Thymus (tissue), 11 donors: ENCODE measurements around the gene MAD1L1. TPM values are rescaled to one million over a fixed set of nuclear protein-coding genes. Genes with fewer than 3 reads are reported as not detected.
A peak's percentile ranks its signal among the peaks of the same experiment; 100 is the strongest.

Source experiments
- DNase-seq, 9 donors: peaks; one replicate each; pipeline ENCODE4 v3.0.0-alpha.2; 2013; ENCODE audit warnings: low spot score in 9 of 9, low read depth in 6 of 9, missing footprints in 1 of 9
- H3K27ac ChIP-seq, 2 donors: one replicate each; pipeline ENCODE4 v1.5.1; 2013; ENCODE audit warnings: control low read depth in 1 of 2, low read depth in 1 of 2, low read length in 1 of 2, mild to moderate bottlenecking in 1 of 2, moderate library complexity in 1 of 2
- H3K27me3 ChIP-seq, 2 donors: one replicate each; pipeline ENCODE4 v1.5.1; 2013; ENCODE audit warnings: low read length in 1 of 2; ENCODE audit not compliant: control insufficient read depth in 2 of 2, insufficient read depth in 1 of 2
- H3K36me3 ChIP-seq, 2 donors: one replicate each; pipeline ENCODE4 v1.5.1; 2013; ENCODE audit warnings: low read length in 1 of 2, mild to moderate bottlenecking in 1 of 2, moderate library complexity in 1 of 2; ENCODE audit not compliant: control insufficient read depth in 2 of 2, insufficient read depth in 2 of 2
- H3K4me1 ChIP-seq, 2 donors: one replicate each; pipeline ENCODE4 v1.5.1; 2013; ENCODE audit warnings: low read length in 2 of 2; ENCODE audit not compliant: control insufficient read depth in 2 of 2, insufficient read depth in 2 of 2
- H3K4me3 ChIP-seq, 2 donors: one replicate each; pipeline ENCODE4 v1.5.1; 2013; ENCODE audit warnings: low read length in 2 of 2, control low read depth in 1 of 2, mild to moderate bottlenecking in 1 of 2
- H3K9me3 ChIP-seq, 2 donors: one replicate each; pipeline ENCODE4 v1.5.1; 2013; ENCODE audit warnings: low read length in 1 of 2, mild to moderate bottlenecking in 1 of 2; ENCODE audit not compliant: control insufficient read depth in 2 of 2, insufficient read depth in 1 of 2
- WGBS: extraction: QIAGEN DNeasy Blood & Tissue Kit; methylation state at CpG from one replicate; pipeline ENCODE4 v1.1.7; 2013; 5-methylcytosine and 5-hydroxymethylcytosine counted together
- polyA plus RNA-seq: library from polyadenylated mRNA; stranded (reverse); fragments of 200-250 nt; gene quantifications from one replicate; pipeline ENCODE4 v1.2.3, GENCODE V29; 2013
- total RNA-seq: library from RNA; stranded (reverse); fragments of 120-200 nt; gene quantifications from one replicate; pipeline ENCODE4 v1.2.4, GENCODE V29; 2013
- donor health status: healthy.

The MAD1L1 gene
- total and polyA plus RNA-seq, 2 donors, result 93.3 to 103 TPM

- no peak overlapping the region for H3K27ac ChIP-seq
- H3K36me3 ChIP-seq, result peaks cover 41 to 47% of the 10 kb centered on the region in 2 donors
- H3K9me3 ChIP-seq, result peaks cover 0 to 14% of the 10 kb centered on the region in 2 donors
- 97% methylated on average over 7 of the region's 7 CpGs for WGBS
- DNase-seq, result no peak
- H3K4me1 ChIP-seq, result peaks cover 0 to 10% of the 10 kb centered on the region in 2 donors
- no peak overlapping the region for H3K4me3 ChIP-seq
- no peaks in the 10 kb centered on the region for H3K27me3 ChIP-seq
These were observed 89.3 kb downstream of the MAD1L1 start for GRCh38 chr7:2143450-2143849.

GRCh38 chr7:2142386-2142785 lies 90.4 kb downstream of the MAD1L1 start:
- H3K27ac ChIP-seq, result no peak overlapping the region
- WGBS, result 98% methylated on average over 20 of the region's 20 CpGs
- peaks cover 0 to 14% of the 10 kb centered on the region in 2 donors for H3K9me3 ChIP-seq
- DNase-seq, result no peak
- no peak overlapping the region for H3K4me3 ChIP-seq
- H3K4me1 ChIP-seq, result peaks cover 6 to 21% of the 10 kb centered on the region in 2 donors
- no peaks in the 10 kb centered on the region for H3K27me3 ChIP-seq
- peaks cover 38 to 44% of the 10 kb centered on the region in 2 donors for H3K36me3 ChIP-seq

GRCh38 chr7:2141651-2142050 lies 91.1 kb downstream of the MAD1L1 start:
- Histone ChIP-seq H3K4me3 (no peak overlapping the region), H3K9me3 (peaks cover 0 to 14% of the 10 kb centered on the region in 2 donors), H3K36me3 (peaks cover 33 to 45% of the 10 kb centered on the region in 2 donors), H3K27me3 (no peaks in the 10 kb centered on the region), H3K4me1 (peaks cover 6 to 27% of the 10 kb centered on the region in 2 donors), H3K27ac (no peak overlapping the region)
- DNase-seq, result no peak
- 96% methylated on average over 14 of the region's 14 CpGs for WGBS

GRCh38 chr7:2141021-2141410 lies 91.7 kb downstream of the MAD1L1 start:
- no peaks in the 10 kb centered on the region for H3K27me3 ChIP-seq
- WGBS, result 91% methylated on average over 17 of the region's 17 CpGs
- no peak overlapping the region for H3K27ac ChIP-seq
- DNase-seq, result no peak
- H3K9me3 ChIP-seq, result peaks cover 0 to 14% of the 10 kb centered on the region in 2 donors
- peaks cover 6 to 30% of the 10 kb centered on the region in 2 donors for H3K4me1 ChIP-seq
- no peak overlapping the region for H3K4me3 ChIP-seq
- H3K36me3 ChIP-seq, result peaks cover 29 to 40% of the 10 kb centered on the region in 2 donors

- 97% methylated on average over 21 of the region's 21 CpGs for WGBS
These were observed 92.3 kb downstream of the MAD1L1 start for GRCh38 chr7:2140216-2141020.

GRCh38 chr7:2139004-2139699 lies 93.6 kb downstream of the MAD1L1 start:
- H3K4me1 ChIP-seq, result peaks cover 6 to 33% of the 10 kb centered on the region in 2 donors
- peaks cover 0 to 14% of the 10 kb centered on the region in 2 donors for H3K9me3 ChIP-seq
- no peaks in the 10 kb centered on the region for H3K27me3 ChIP-seq
- H3K36me3 ChIP-seq, result peaks cover 22 to 25% of the 10 kb centered on the region in 2 donors
- no peak for DNase-seq
- H3K27ac ChIP-seq, result peak overlapping the region in 1 of 2 donors; percentile 80
- H3K4me3 ChIP-seq, result no peak overlapping the region
- 95% methylated on average over 20 of the region's 20 CpGs for WGBS

More at GRCh38 chr7:2140216-2141020, 92.3 kb downstream of the MAD1L1 start:
- Histone ChIP-seq H3K4me3 (no peak overlapping the region), H3K9me3 (peaks cover 0 to 14% of the 10 kb centered on the region in 2 donors), H3K4me1 (peaks cover 6 to 30% of the 10 kb centered on the region in 2 donors), H3K27me3 (no peaks in the 10 kb centered on the region), H3K27ac (no peak overlapping the region), H3K36me3 (peaks cover 32 to 34% of the 10 kb centered on the region in 2 donors)
- no peak for DNase-seq

DNA sequence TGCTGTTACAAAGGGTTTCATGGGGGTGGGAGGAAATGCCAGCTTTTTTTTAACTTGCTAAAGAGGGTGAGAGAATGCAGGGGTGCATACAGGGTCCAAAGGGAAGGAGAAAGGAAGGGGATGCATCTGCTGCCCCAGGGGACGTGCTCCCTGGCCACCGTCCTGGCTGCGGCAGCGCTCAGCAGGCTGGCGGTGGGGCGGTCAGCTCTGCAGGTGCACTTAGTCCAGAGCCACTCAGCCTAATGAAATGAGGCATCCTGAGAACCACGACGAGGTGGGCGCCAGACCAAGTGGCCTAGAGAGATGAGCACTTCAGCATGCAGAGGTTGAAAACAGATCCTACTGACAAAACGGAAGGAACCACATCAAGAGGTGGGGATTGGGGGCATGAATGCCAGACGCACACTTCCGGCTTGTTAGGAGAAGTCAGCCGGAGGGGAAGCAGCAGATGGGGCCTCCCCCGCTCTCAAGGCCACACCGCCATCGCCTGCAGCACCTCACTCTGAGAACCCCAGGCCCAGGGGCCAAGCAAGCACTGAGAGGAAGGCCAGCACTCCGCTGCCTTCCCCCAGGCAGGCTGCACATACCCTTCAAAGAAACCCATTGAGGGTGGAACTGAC lies 94.5 kb downstream of the MAD1L1 start:
- peaks cover 0 to 9% of the 10 kb centered on the region in 2 donors for H3K9me3 ChIP-seq
- H3K4me1 ChIP-seq, result peaks cover 6 to 33% of the 10 kb centered on the region in 2 donors
- 47% methylated on average over 17 of the region's 17 CpGs for WGBS
- peak; percentile 65 to 96 (median 75) for DNase-seq
- H3K4me3 ChIP-seq, result peak overlapping the region in 1 of 2 donors; percentile 27
- H3K27me3 ChIP-seq, result no peaks in the 10 kb centered on the region
- H3K36me3 ChIP-seq, result peaks cover 15 to 22% of the 10 kb centered on the region in 2 donors
- H3K27ac ChIP-seq, result peak overlapping the region; percentile 64 to 80

DNA sequence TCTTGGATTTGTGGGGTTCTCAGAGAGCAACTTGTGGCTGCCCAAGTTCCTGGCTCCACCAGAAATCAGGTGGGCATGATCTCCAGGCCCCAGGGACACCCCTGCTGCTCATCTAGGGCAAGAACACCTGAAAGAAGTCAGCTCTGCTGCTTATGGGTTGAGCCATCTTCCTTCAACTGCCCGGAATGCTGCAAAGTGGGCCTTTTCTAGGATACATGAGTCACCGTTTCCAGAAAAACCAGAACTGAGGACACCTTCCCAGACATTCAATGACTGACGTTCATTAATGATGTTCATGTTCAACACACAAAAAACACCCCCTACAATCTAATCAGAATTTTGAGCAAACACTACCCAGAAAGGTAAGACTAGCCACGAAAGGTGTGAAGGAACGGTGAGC lies 98.0 kb downstream of the MAD1L1 start:
- Histone ChIP-seq H3K36me3 (peaks cover 8 to 15% of the 10 kb centered on the region in 2 donors), H3K27me3 (no peaks in the 10 kb centered on the region), H3K27ac (no peak overlapping the region), H3K4me3 (no peak overlapping the region), H3K9me3 (peaks cover 0 to 6% of the 10 kb centered on the region in 2 donors), H3K4me1 (peaks cover 11 to 39% of the 10 kb centered on the region in 2 donors)
- WGBS, result 97% methylated on average over 5 of the region's 5 CpGs
- no peak for DNase-seq
